Omental fat pad (tissue), 4 donors: ENCODE measurements around the gene NYAP1. TPM values are rescaled to one million over a fixed set of nuclear protein-coding genes. Genes with fewer than 3 reads are reported as not detected.
"Not testable (repeated sequence)": the region's sequence is repeated elsewhere in the genome, so short reads cannot be mapped to it uniquely, and the experiment has no call there.

Experiments
- ATAC-seq: fragments of 150-250 bp; one replicate; pipeline ENCODE4 v1.9.1; 2016; ENCODE audit warnings: mild to moderate bottlenecking, moderate library complexity; ENCODE audit not compliant: low FRiP score
- DNase-seq: peaks from one replicate; pipeline ENCODE4 v3.0.0-alpha.2; 2019; ENCODE audit warnings: low spot score
- total RNA-seq, 4 donors: library from RNA; depleted of rRNA; stranded (reverse); fragments of >200 nt; gene quantifications; one replicate each; pipeline ENCODE4 v1.1.0, GENCODE V29; 2016
- TF ChIP-seq, protein P1 (sequence below), 3 donors: fragments of 450-650 bp; IDR thresholded peaks; one replicate each; pipeline ENCODE4 v1.5.1; 2016 to 2017; ENCODE audit warnings: antibody characterized with exemption in 3 of 3, mild to moderate bottlenecking in 3 of 3, moderate library complexity in 2 of 3

Gene NYAP1
- total RNA-seq, 4 donors from 2014 or later = 0.63 to 3.6 (median 2.1) TPM

DNA sequence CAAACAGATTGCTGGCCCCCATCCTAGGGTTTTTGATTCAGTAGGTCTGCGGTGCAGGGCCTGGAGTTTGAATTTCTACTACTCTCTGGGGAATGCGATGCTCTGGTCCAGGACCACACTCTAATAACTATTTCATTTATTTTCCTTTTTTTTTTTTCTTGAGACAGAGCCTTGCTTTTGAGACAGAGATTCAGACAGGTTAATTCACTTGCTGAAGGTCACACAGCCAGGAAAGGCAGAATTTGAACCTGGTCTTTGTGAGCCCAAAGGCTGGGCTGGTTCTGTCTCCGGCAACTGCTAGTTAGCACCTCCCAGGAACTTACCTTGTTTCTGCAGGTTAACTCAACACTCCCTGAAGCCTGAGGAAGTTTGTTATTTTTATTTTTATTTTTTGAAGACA lies 31.2 kb upstream of the NYAP1 start:
- DNase-seq (no peak), ATAC-seq (no peak)
- TF ChIP-seq, protein P1, sequence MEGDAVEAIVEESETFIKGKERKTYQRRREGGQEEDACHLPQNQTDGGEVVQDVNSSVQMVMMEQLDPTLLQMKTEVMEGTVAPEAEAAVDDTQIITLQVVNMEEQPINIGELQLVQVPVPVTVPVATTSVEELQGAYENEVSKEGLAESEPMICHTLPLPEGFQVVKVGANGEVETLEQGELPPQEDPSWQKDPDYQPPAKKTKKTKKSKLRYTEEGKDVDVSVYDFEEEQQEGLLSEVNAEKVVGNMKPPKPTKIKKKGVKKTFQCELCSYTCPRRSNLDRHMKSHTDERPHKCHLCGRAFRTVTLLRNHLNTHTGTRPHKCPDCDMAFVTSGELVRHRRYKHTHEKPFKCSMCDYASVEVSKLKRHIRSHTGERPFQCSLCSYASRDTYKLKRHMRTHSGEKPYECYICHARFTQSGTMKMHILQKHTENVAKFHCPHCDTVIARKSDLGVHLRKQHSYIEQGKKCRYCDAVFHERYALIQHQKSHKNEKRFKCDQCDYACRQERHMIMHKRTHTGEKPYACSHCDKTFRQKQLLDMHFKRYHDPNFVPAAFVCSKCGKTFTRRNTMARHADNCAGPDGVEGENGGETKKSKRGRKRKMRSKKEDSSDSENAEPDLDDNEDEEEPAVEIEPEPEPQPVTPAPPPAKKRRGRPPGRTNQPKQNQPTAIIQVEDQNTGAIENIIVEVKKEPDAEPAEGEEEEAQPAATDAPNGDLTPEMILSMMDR (IDR thresholded peaks at IDR 0.05) = no peak

DNA sequence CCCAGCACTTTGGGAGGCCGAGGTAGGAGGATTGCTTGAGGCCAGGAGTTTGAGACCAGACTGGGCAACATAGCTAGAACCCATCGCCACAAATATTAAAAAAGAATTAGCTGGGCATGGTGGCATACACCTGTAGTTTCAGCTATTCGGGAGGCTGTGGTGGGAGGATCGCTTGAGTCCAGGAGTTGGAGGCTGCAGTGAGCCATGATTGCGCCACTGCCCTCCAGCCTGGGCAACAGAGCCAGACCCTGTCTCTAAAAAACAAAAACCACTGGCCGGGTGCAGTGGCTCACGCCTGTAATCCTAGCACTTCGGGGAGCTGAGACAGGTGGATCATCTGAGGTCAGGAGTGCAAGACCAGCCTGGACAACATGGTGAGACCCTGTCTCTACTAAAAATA lies 29.9 kb upstream of the NYAP1 start:
- not testable (repeated sequence) for DNase-seq, ATAC-seq

DNA sequence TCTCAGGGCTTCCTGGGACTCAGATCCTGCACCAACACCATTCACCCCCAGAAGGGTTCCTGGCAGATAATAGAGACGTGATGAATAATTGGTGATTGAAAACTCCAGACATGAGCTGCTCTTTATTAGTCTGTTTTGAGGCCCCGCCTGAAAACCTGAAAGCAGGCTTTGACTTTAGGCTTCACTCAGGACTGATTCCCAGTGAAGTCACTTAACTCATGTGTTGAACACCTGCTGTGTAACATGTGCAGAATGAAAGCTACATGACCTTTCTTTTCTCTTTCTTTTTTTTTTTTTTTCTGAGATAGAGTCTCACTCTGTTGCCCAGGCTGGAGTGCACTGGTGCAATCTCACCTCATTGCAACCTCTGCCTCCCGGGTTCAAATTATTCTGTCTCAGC lies 28.5 kb upstream of the NYAP1 start:
- ATAC-seq = no peak
- TF ChIP-seq, protein P1 (IDR thresholded peaks at IDR 0.05) = no peak
- DNase-seq = no peak

DNA sequence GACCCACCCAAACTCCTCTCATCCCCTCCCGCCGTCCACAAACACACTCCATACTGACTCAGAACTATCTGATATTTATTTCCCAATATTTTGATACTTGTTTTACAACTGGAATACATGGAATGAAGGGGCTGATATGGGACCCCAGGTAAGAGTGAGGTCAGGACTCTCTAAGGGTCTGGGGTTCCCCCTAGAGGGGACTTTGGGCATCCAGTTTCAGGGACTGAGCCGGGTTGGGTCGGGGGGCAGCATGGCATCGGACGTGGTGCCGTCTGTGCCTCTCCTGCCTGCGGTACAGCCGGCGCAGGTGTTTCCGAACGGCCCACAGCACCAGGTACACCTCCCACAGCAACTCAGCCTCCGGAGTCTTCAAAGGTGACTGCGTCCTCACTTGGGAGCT lies 27.2 kb upstream of the NYAP1 start:
- no peak for DNase-seq
- TF ChIP-seq, protein P1 (IDR thresholded peaks at IDR 0.05) = no peak
- ATAC-seq = no peak

DNA sequence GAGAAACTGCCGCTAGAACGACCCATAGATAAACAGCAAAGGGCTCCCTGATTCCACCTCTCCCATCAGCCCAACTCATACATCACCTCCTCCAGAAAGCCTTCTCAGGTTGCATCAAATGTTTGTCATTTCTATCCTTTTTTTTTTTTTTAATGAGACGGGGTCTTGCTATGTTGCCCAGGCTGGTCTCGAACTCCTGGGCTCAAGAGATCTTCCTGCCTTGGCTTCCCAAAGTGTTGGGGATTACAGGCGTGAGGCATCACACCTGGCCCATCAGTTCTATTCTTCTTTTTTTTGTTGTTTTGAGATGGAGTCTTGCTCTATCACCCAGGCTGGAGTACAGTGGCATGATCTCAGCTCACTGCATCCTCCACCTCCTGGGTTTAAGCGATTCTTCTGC lies 26.7 kb upstream of the NYAP1 start:
- TF ChIP-seq, protein P1 (IDR thresholded peaks at IDR 0.05) = no peak
- no peak for DNase-seq
- no peak for ATAC-seq

DNA sequence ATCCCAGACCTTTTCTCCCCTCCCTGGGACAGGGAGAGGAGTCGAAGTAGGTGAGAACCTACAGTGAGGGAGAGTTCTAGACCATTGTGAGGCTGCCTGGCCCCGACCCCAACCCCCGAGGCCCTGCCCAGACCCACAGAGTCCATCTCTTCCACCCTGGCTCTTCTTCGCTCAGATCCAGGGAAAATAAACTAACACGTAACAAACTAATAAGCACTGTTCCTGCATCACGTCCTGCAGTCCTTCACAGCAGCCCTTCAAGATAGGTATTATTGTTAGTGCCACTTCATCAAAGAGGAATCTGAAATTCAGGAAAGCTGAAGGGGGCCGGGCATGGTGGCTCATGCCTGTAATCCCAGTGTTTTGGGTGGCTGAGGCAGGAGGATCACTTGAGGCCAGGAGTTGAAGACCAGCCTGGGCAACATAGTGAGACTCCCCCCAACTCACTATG lies 19.5 kb upstream of the NYAP1 start, which contains the start of gene SPACDR:
Gene SPACDR (minus strand): TSS at position 51 of the 451 bp plus-strand sequence. CDS start 235 bp downstream, outside the sequence.
- no peak for DNase-seq
- TF ChIP-seq, protein P1 (IDR thresholded peaks at IDR 0.05) = no peak
- ATAC-seq = no peak

DNA sequence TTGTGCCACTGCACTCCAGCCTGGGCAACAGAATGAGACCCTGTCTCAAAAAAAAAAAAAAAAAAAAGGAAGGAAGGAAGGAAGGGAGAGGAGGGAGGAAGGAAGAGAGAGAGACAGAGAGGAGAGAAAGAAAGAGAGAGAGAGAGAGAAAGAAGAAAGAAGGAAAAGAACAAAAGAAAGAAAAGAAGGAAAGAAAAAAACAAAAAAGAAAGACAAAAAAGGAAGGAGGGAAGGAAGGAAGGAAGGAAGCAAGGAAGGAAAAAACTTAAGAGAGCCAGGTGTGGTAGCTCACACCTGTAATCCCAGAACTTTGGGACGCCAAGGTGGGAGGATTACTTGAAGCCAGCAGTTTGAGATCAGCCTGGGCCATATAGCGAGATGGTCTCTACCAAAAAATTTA lies 18.9 kb upstream of the NYAP1 start:
- ATAC-seq = no peak
- TF ChIP-seq, protein P1 (IDR thresholded peaks at IDR 0.05) = no peak
- DNase-seq = no peak

DNA sequence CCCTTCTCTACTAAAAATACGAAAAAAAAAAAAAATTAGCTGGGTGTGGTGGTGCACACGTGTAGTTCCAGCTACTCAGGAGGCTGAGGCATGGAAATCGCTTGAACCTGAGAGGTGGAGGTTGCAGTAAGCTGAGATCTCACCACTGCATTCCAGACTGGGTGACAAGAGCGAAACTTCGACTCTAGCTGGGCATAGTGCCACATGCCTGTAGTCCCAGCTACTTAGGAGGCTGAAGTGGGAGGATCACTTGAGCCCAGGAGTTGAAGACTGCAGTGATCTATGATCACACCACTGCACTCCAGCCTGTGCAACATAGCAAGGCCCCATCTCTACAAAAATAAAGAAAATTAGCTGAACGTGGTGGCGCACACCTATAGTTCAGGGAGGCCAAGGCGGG lies 18.4 kb upstream of the NYAP1 start:
- DNase-seq (no peak), ATAC-seq (no peak)
- TF ChIP-seq, protein P1 (IDR thresholded peaks at IDR 0.05) = no peak
